ENCODE results near the gene AGMAT. TPM values are rescaled to one million over a fixed set of nuclear protein-coding genes. Genes with fewer than 3 reads are reported as not detected.
A peak's percentile ranks its signal among the peaks of the same experiment; 100 is the strongest.

The AGMAT gene
- total and polyA plus RNA-seq, 3 donors from 2014 or later: 0.99 to 1.8 (median 1.5) TPM

GRCh38 chr1:15603050-15603965 lies 18.5 kb upstream of the AGMAT start:
- no peaks in the 10 kb centered on the region for H3K36me3 ChIP-seq (ENCODE audit: low read depth, missing control alignments)
- TF ChIP-seq, protein P1, sequence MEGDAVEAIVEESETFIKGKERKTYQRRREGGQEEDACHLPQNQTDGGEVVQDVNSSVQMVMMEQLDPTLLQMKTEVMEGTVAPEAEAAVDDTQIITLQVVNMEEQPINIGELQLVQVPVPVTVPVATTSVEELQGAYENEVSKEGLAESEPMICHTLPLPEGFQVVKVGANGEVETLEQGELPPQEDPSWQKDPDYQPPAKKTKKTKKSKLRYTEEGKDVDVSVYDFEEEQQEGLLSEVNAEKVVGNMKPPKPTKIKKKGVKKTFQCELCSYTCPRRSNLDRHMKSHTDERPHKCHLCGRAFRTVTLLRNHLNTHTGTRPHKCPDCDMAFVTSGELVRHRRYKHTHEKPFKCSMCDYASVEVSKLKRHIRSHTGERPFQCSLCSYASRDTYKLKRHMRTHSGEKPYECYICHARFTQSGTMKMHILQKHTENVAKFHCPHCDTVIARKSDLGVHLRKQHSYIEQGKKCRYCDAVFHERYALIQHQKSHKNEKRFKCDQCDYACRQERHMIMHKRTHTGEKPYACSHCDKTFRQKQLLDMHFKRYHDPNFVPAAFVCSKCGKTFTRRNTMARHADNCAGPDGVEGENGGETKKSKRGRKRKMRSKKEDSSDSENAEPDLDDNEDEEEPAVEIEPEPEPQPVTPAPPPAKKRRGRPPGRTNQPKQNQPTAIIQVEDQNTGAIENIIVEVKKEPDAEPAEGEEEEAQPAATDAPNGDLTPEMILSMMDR (IDR thresholded peaks at IDR 0.05): no peak
- TF ChIP-seq POLR2A (IDR thresholded peaks at IDR 0.05): peak; percentile 55
- intact Hi-C loops (cut with DNase I; ENCODE audit: low total_unique reads): no loop called here
- no peaks in the 10 kb centered on the region for H3K4me1 ChIP-seq
- peak; percentile 98 for DNase-seq
- peak overlapping the region; percentile 72 to 79 for H3K27ac ChIP-seq
- H3K4me3 ChIP-seq: peak overlapping the region; percentile 68 to 77
- H3K9me3 ChIP-seq: no peaks in the 10 kb centered on the region
- H3K27me3 ChIP-seq: no peaks in the 10 kb centered on the region
- 2% methylated on average over 14 to 52 of the region's 56 CpGs for WGBS, 2 donors

DNA sequence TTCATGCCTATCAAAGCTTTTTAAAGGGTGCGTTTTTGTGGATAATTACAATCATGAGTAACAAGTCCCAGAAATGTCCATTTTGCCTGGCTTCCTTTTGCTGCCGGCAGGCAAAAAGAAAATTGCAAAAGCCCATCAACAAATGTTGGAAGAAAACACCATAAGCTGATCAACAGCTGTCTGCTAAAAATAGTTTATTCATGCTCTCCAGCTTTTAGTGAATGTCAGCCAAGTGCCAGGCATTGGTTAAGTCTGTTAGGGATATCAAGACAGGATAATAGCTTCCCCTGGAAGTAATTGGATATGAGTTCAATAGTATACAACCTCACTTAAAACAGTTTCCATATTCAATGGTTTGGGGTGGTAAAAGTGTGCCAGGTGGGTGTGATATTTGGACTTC lies 13.6 kb upstream of the AGMAT start:
- no peaks in the 10 kb centered on the region for H3K27me3 ChIP-seq
- intact Hi-C loops (cut with DNase I; ENCODE audit: low total_unique reads): no loop called here
- no peak for DNase-seq

DNA sequence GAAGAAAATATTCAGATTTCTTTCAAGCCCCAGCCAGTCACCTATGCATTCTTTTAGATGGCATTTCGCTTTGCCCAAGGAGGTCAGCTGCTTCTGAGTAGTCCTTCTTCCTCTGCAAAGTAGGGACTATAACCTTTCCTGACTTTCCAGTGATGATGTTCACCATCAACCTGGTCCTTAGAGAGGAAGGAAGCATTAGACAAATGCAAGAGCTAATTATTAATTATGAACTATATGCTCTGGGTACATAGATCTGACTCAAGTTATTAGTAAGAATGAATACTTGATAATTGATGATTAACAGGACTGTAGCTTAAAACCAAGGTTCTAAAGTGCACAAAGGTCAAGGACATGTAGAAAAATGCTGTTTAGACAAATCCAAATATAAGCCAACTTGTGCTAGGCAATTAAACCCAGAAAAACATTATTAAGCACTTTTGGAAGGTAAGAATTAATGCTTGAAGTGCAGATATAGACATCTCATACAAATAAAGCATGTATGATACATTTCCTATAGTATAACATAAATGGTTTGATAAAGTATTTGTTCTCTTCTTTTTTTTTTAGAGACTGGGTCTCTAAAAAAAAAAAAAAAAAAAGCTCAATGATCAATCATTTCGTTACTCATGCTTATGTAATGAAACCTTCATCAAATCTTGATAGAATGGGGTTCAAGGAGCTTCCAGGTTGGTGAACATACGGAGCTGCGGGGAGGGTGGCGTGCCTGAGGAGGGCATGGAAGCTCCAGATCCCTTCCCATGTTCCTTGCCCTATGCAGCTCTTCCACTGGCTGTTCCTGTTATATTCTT lies 11.2 kb upstream of the AGMAT start:
- intact Hi-C loops (cut with DNase I; ENCODE audit: low total_unique reads): no loop called here
- no peak overlapping the region for H3K4me3 ChIP-seq
- no peaks in the 10 kb centered on the region for H3K36me3 ChIP-seq (ENCODE audit: low read depth, missing control alignments)
- H3K27ac ChIP-seq: no peak overlapping the region
- no peaks in the 10 kb centered on the region for H3K9me3 ChIP-seq
- TF ChIP-seq, protein P1 (IDR thresholded peaks at IDR 0.05): no peak
- TF ChIP-seq POLR2A (IDR thresholded peaks at IDR 0.05): no peak
- H3K27me3 ChIP-seq: no peaks in the 10 kb centered on the region
- 82 to 85% methylated on average over 5 of the region's 5 CpGs for WGBS, 2 donors
- DNase-seq: no peak
- H3K4me1 ChIP-seq: peaks cover 3% of the 10 kb centered on the region

More for the DNA sequence above, 13.6 kb upstream of the AGMAT start:
- H3K4me1 ChIP-seq: peaks cover 3% of the 10 kb centered on the region
- WGBS, 2 donors: 46 to 55% methylated on average over 2 of the region's 2 CpGs
- TF ChIP-seq, protein P1 (IDR thresholded peaks at IDR 0.05): no peak
- no peak for TF ChIP-seq POLR2A (IDR thresholded peaks at IDR 0.05)
- H3K9me3 ChIP-seq: no peaks in the 10 kb centered on the region
- no peaks in the 10 kb centered on the region for H3K36me3 ChIP-seq (ENCODE audit: low read depth, missing control alignments)
- no peak overlapping the region for H3K4me3 ChIP-seq
- no peak overlapping the region for H3K27ac ChIP-seq

DNA sequence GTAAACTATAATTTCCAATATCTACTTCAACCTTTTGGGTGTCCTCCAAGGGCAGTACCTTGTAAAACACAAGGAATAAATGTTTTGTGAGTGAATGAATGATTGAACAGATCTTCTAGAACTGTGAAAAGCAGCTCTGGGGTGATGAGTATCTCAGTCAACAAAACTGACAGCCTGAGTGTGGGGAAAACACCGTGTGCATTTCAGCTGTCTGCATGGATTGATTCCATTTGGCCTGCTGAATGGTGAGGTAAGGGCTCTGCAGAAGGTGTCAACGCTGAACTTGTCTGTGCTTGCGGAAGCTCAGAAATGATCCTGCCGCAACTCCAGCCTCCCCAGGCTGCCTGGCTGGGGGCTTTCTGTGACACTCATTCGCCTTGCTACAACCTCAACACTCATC lies 7.4 kb upstream of the AGMAT start:
- no peak for DNase-seq
- H3K9me3 ChIP-seq: no peaks in the 10 kb centered on the region
- no peaks in the 10 kb centered on the region for H3K27me3 ChIP-seq
- H3K36me3 ChIP-seq (ENCODE audit: low read depth, missing control alignments): no peaks in the 10 kb centered on the region
- H3K4me3 ChIP-seq: no peak overlapping the region
- 88% methylated on average over 5 of the region's 5 CpGs for WGBS, 2 donors
- TF ChIP-seq, protein P1 (IDR thresholded peaks at IDR 0.05): no peak
- TF ChIP-seq POLR2A (IDR thresholded peaks at IDR 0.05): no peak
- intact Hi-C loops (cut with DNase I; ENCODE audit: low total_unique reads): no loop called here
- peaks cover 3% of the 10 kb centered on the region for H3K4me1 ChIP-seq
- H3K27ac ChIP-seq: no peak overlapping the region

Measured in testis (tissue), 3 donors.